ENCODE data around the gene CSNK2B.

CSNK2B gene

GRCh38 chr6:31651602-31652191 lies 14.2 kb upstream of the CSNK2B start:
- TF ChIP-seq ZFX (IDR thresholded peaks at IDR 0.05) (no peak), CTCF (conservative IDR thresholded peaks at IDR 0.05) (no peak)

GRCh38 chr6:31652925-31653724 lies 12.8 kb upstream of the CSNK2B start:
- TF ChIP-seq CTCF (conservative IDR thresholded peaks at IDR 0.05): no peak
- peak overlapping the region; percentile 90 for H3K27ac ChIP-seq

More at GRCh38 chr6:31651602-31652191, 14.2 kb upstream of the CSNK2B start:
- peak overlapping the region; percentile 90 for H3K27ac ChIP-seq

GRCh38 chr6:31654574-31655348 lies 11.1 kb upstream of the CSNK2B start:
- TF ChIP-seq ZFX (IDR thresholded peaks at IDR 0.05): no peak
- TF ChIP-seq CTCF (conservative IDR thresholded peaks at IDR 0.05): no peak
- no peak overlapping the region for H3K27ac ChIP-seq

- TF ChIP-seq ZFX (IDR thresholded peaks at IDR 0.05) (no peak), CTCF (conservative IDR thresholded peaks at IDR 0.05) (no peak)
These were observed 10.3 kb upstream of the CSNK2B start, which contains the start of gene APOM for GRCh38 chr6:31655349-31656237. Gene APOM (plus strand): TSS chr6:31655894. CDS start chr6:31655967, 73 bp downstream.

GRCh38 chr6:31657406-31658157 lies 8.3 kb upstream of the CSNK2B start:
- no peak overlapping the region for H3K27ac ChIP-seq
- TF ChIP-seq CTCF (conservative IDR thresholded peaks at IDR 0.05) (no peak), ZFX (IDR thresholded peaks at IDR 0.05) (no peak)

More at GRCh38 chr6:31655349-31656237, 10.3 kb upstream of the CSNK2B start, which contains the start of gene APOM:
- no peak within 1 kb of the TSS for H3K27ac ChIP-seq

GRCh38 chr6:31658158-31658688 lies 7.7 kb upstream of the CSNK2B start:
- H3K27ac ChIP-seq: no peak overlapping the region
- TF ChIP-seq CTCF (conservative IDR thresholded peaks at IDR 0.05): no peak
- no peak for TF ChIP-seq ZFX (IDR thresholded peaks at IDR 0.05)
